Gastrocnemius medialis (tissue), 4 donors: ENCODE measurements around the gene SLC11A1.

ENCODE experiments used
- POLR2A ChIP-seq, 2 donors: fragments of 450-650 bp; IDR thresholded peaks; one replicate each; pipeline ENCODE4 v1.6.1; 2017; ENCODE audit warnings: antibody characterized with exemption in 2 of 2, mild to moderate bottlenecking in 2 of 2, moderate library complexity in 2 of 2
- TF ChIP-seq, protein P1 (sequence below), 5 experiments: fragments of 450-650 bp in 3 of 5; fragments of 200-600 bp in 2 of 5; sonication (generic) in 2 of 5; IDR thresholded peaks in 4 of 5; conservative IDR thresholded peaks in 1 of 5; 1 replicate in 4 of 5; 2 replicates in 1 of 5; pipeline ENCODE4 v1.5.1; 2016 to 2019; ENCODE audit warnings: antibody characterized with exemption in 5 of 5, mild to moderate bottlenecking in 3 of 5, moderate library complexity in 3 of 5

DNA sequence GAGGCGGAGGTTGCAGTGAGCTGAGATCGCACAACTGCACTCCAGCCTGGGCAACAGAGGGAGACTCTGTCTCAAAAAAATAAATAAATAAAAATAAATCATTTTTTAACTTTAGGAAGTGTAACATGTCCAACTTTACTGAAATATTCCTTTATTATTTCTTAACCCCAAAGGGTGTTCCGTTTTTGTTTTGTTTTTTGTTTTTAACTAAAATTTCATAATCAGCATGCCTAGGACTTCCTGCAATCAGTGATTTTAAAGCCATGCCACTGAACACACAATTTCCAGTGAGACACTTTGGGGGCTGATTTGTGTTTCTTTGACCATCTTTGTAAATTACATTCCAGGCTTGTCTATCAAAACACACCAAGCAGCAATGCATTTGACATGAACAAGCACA, 18.3 kb upstream of the SLC11A1 start:
- TF ChIP-seq, protein P1, sequence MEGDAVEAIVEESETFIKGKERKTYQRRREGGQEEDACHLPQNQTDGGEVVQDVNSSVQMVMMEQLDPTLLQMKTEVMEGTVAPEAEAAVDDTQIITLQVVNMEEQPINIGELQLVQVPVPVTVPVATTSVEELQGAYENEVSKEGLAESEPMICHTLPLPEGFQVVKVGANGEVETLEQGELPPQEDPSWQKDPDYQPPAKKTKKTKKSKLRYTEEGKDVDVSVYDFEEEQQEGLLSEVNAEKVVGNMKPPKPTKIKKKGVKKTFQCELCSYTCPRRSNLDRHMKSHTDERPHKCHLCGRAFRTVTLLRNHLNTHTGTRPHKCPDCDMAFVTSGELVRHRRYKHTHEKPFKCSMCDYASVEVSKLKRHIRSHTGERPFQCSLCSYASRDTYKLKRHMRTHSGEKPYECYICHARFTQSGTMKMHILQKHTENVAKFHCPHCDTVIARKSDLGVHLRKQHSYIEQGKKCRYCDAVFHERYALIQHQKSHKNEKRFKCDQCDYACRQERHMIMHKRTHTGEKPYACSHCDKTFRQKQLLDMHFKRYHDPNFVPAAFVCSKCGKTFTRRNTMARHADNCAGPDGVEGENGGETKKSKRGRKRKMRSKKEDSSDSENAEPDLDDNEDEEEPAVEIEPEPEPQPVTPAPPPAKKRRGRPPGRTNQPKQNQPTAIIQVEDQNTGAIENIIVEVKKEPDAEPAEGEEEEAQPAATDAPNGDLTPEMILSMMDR (IDR thresholded peaks at IDR 0.05 in 4 of 5, conservative IDR thresholded peaks at IDR 0.05 in 1 of 5), result no peak
- no peak for TF ChIP-seq POLR2A (IDR thresholded peaks at IDR 0.05)
